ENCODE measurements around the gene HMGN3.

DNA sequence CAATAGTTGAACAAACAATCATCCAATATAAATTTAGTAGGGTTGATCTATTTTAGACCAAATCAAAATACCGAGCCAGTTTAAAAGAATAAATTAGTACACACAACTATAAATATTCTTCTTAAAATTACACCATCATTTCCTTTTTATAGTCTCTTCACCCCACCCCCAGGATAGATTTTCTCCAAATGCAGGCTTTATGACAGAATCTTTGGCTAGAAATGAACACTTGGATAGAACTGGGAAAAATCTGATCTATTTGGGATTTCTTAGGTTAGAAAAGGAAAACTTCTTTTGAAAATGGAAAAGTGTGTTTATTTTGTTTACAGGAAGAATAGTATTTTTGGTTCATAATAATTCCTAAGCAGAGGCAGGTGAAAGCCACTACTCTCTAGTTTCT, 74.6 kb downstream of the HMGN3 start:
- TF ChIP-seq CTCF (IDR thresholded peaks at IDR 0.05) (no peak), EP300 (IDR thresholded peaks at IDR 0.05) (no peak), POLR2AphosphoS5 (IDR thresholded peaks at IDR 0.05) (no peak), POLR2A (IDR thresholded peaks at IDR 0.05) (no peak)

Measured in upper lobe of left lung (tissue), 4 donors.